AG04449 (cell line): ENCODE measurements around the gene TJP1.
A peak's percentile ranks its signal among the peaks of the same experiment; 100 is the strongest.

Source experiments
- CTCF ChIA-PET: fragments of 350-600 bp; formaldehyde crosslinking; extraction: SDS; loops from one replicate; lab custom pipeline; 2021; ENCODE audit warnings: antibody characterized with exemption; lab: Yijun Ruan, JAX
- POLR2A ChIA-PET: fragments of 400-600, 350-600 bp; formaldehyde crosslinking; extraction: SDS; loops from one replicate; lab custom pipeline; 2020; ENCODE audit warnings: antibody characterized with exemption, inconsistent platforms; lab: Yijun Ruan, JAX
- DNase-seq: peaks from one replicate; pipeline ENCODE4 v3.0.0-alpha.2; 2010; ENCODE audit warnings: low read depth, low spot score
- H3K4me3 ChIP-seq: 2 replicates; pipeline ENCODE4 v1.5.1; 2011; ENCODE audit warnings: low read depth, mild to moderate bottlenecking, control low read depth, low read length
- CTCF ChIP-seq: IDR thresholded peaks from one replicate; pipeline ENCODE4 v1.5.1; 2011; ENCODE audit warnings: mild to moderate bottlenecking, moderate library complexity, low read length, control low read depth, inconsistent platforms; ENCODE audit not compliant: insufficient read depth; ENCODE audit errors: missing control alignments

TJP1 gene

GRCh38 chr15:29747837-29748417, 74.3 kb downstream of the TJP1 start:
- DNase-seq: no peak
- POLR2A ChIA-PET: interaction anchor here (0.7 kb wide), 1 partner anchor 178 kb away, joined by 6 read pairs; no protein-coding TSS in a partner anchor
- TF ChIP-seq CTCF: peak; percentile 4

GRCh38 chr15:29743475-29743874, 78.8 kb downstream of the TJP1 start:
- CTCF ChIA-PET: interaction anchor here (0.6 to 8.5 kb wide), 4 partner anchors 31 to 332 kb away, joined by 3 to 107 read pairs (median 8); no protein-coding TSS in a partner anchor
- no peak overlapping the region for H3K4me3 ChIP-seq
- TF ChIP-seq CTCF: no peak
- POLR2A ChIA-PET: no interaction called here
- no peak for DNase-seq

More at GRCh38 chr15:29747837-29748417, 74.3 kb downstream of the TJP1 start:
- CTCF ChIA-PET: interaction anchor here (0.7 to 8.5 kb wide), 26 partner anchors 8 to 327 kb away, joined by 3 to 133 read pairs (median 4); no protein-coding TSS in a partner anchor
- no peak overlapping the region for H3K4me3 ChIP-seq

- H3K4me3 ChIP-seq: no peak overlapping the region
- DNase-seq: no peak
- TF ChIP-seq CTCF: peak; percentile 19
- CTCF ChIA-PET: interaction anchor here (0.9 to 2.1 kb wide), 2 partner anchors 14 to 185 kb away, joined by 3 to 6 read pairs; no protein-coding TSS in a partner anchor
- POLR2A ChIA-PET: no interaction called here
Observed at GRCh38 chr15:29740692-29741311, 81.5 kb downstream of the TJP1 start.

- POLR2A ChIA-PET: no interaction called here
- DNase-seq: no peak
- H3K4me3 ChIP-seq: no peak overlapping the region
- CTCF ChIA-PET: interaction anchor here (1.4 to 3.0 kb wide), 3 partner anchors 10 to 339 kb away, joined by 3 to 24 read pairs (median 11); no protein-coding TSS in a partner anchor
- TF ChIP-seq CTCF: no peak
Observed at GRCh38 chr15:29736744-29737020, 85.6 kb downstream of the TJP1 start.

GRCh38 chr15:29736012-29736743, 86.1 kb downstream of the TJP1 start:
- ChIA-PET CTCF (interaction anchor here (0.6 to 3.0 kb wide), 6 partner anchors 11 to 339 kb away, joined by 3 to 24 read pairs (median 4); no protein-coding TSS in a partner anchor), POLR2A (no interaction called here)
- no peak overlapping the region for H3K4me3 ChIP-seq
- TF ChIP-seq CTCF: no peak
- DNase-seq: no peak
